Measurements from ENCODE around the gene MOB2.

GRCh38 chr11:1448882-1449281 is 37.7 kb downstream of the MOB2 start:
- TF ChIP-seq CTCF (IDR thresholded peaks at IDR 0.05) (no peak), EP300 (IDR thresholded peaks at IDR 0.05) (no peak)

All from ovary (tissue), 3 donors.